Neural cell (in vitro differentiated cells): Measurements from ENCODE around the gene MROH2A. TPM values are rescaled to one million over a fixed set of nuclear protein-coding genes. Genes with fewer than 3 reads are reported as not detected.

Source experiments
- H2AFZ ChIP-seq: fragments of 200-600, 300-800 bp; sonication (generic), shearing (Covaris generic); 2 replicates; pipeline ENCODE4 v1.6.0; 2014; ENCODE audit warnings: low read depth, mild to moderate bottlenecking, antibody characterized with exemption, low read length, moderate library complexity
- H3F3A ChIP-seq: fragments of 200-600 bp; shearing (Covaris generic); 2 replicates; pipeline ENCODE4 v1.6.1; 2016; ENCODE audit warnings: mild to moderate bottlenecking, moderate library complexity, mixed read lengths, antibody characterized with exemption, low read length; ENCODE audit not compliant: insufficient read depth, poor library complexity, severe bottlenecking
- H3K27ac ChIP-seq: fragments of 200-600, 300-800 bp; sonication (generic), shearing (Covaris generic); 2 replicates; pipeline ENCODE4 v1.5.1; 2014; ENCODE audit warnings: mild to moderate bottlenecking, low read length, moderate library complexity
- H3K27me3 ChIP-seq: fragments of 300-800, 200-600 bp; sonication (generic), shearing (Covaris generic); 2 replicates; pipeline ENCODE4 v1.6.0; 2014; ENCODE audit warnings: mild to moderate bottlenecking, low read depth, low read length, moderate library complexity; ENCODE audit not compliant: insufficient read depth
- H3K36me3 ChIP-seq: fragments of 300-800, 200-600 bp; sonication (generic), shearing (Covaris generic); 2 replicates; pipeline ENCODE4 v1.5.1; 2014; ENCODE audit warnings: mild to moderate bottlenecking, antibody characterized with exemption, low read length, moderate library complexity; ENCODE audit not compliant: insufficient read depth
- H3K4me2 ChIP-seq: fragments of 300-800, 200-600 bp; sonication (generic), shearing (Covaris generic); 2 replicates; pipeline ENCODE4 v1.6.0; 2014; ENCODE audit warnings: mild to moderate bottlenecking, low read length
- H3K4me3 ChIP-seq: fragments of 300-800, 200-600 bp; sonication (generic), shearing (Covaris generic); 2 replicates; pipeline ENCODE4 v1.5.1; 2014; ENCODE audit warnings: mild to moderate bottlenecking, low read length, moderate library complexity
- H3K79me2 ChIP-seq: fragments of 200-600 bp; shearing (Covaris generic); replicated peaks from 2 replicates; pipeline ENCODE4 v1.6.0; 2014; ENCODE audit warnings: mild to moderate bottlenecking, low read length, moderate library complexity; ENCODE audit not compliant: insufficient read depth
- H3K9ac ChIP-seq: fragments of 300-800, 200-600 bp; sonication (generic), shearing (Covaris generic); 2 replicates; pipeline ENCODE4 v1.6.1; 2016; ENCODE audit warnings: mild to moderate bottlenecking, low read length, mixed read lengths
- H3K9me2 ChIP-seq: fragments of 200-600 bp; shearing (Covaris generic); 2 replicates; pipeline ENCODE4 v1.6.1; 2016; ENCODE audit warnings: mild to moderate bottlenecking, low read length, mixed read lengths; ENCODE audit not compliant: insufficient read depth
- H3K9me3 ChIP-seq: fragments of 200-600, 300-800 bp; sonication (generic), shearing (Covaris generic); 2 replicates; pipeline ENCODE4 v1.6.1; 2016; ENCODE audit warnings: mild to moderate bottlenecking, mixed run types, low read length, moderate library complexity, mixed read lengths
- H4K20me1 ChIP-seq: fragments of 200-600 bp; shearing (Covaris generic); 2 replicates; pipeline ENCODE4 v1.6.1; 2016; ENCODE audit warnings: mild to moderate bottlenecking, mixed run types; ENCODE audit not compliant: insufficient read depth
- CTCF ChIP-seq: fragments of 450-650 bp; IDR thresholded peaks from 2 replicates; pipeline ENCODE4 v1.5.1; 2014; ENCODE audit warnings: antibody characterized with exemption, mild to moderate bottlenecking, moderate library complexity; ENCODE audit not compliant: poor library complexity, severe bottlenecking
- EP300 ChIP-seq: fragments of 450-650 bp; conservative IDR thresholded peaks from 2 replicates; pipeline ENCODE4 v1.6.1; 2014; ENCODE audit warnings: antibody characterized with exemption, mild to moderate bottlenecking, moderate library complexity; ENCODE audit not compliant: poor library complexity, severe bottlenecking
- EZH2 ChIP-seq: fragments of 200-600, 300-800 bp; shearing (Covaris generic), sonication (generic); IDR thresholded peaks from 2 replicates; pipeline ENCODE4 v1.6.1; 2014; ENCODE audit warnings: antibody characterized with exemption, low read length, borderline replicate concordance, mild to moderate bottlenecking; ENCODE audit not compliant: insufficient read depth, poor library complexity, severe bottlenecking
- REST ChIP-seq: IDR thresholded peaks from 2 replicates; pipeline ENCODE4 v1.6.1; 2012; ENCODE audit warnings: borderline replicate concordance
- SMC3 ChIP-seq: fragments of 450-650 bp; conservative IDR thresholded peaks from 2 replicates; pipeline ENCODE4 v1.6.1; 2014; ENCODE audit warnings: antibody characterized with exemption, mild to moderate bottlenecking, moderate library complexity; ENCODE audit not compliant: poor library complexity
- polyA plus RNA-seq: library from polyadenylated mRNA; depleted of rRNA; stranded (reverse); fragments of >200 nt; gene quantifications from 2 replicates; pipeline ENCODE4 v1.2.3, GENCODE V29; 2014

The MROH2A gene
- polyA plus RNA-seq, 1 donor from 2014 or later: not detected

GRCh38 chr2:233760043-233760442 lies 18.1 kb upstream of the MROH2A start, which contains the start of gene UGT1A1:
TSS of gene UGT1A1 (plus strand) at chr2:233760270. CDS start at chr2:233760288, 18 bp downstream.
- no peaks in the 10 kb centered on the region for H3K9me2 ChIP-seq
- H3F3A ChIP-seq: no peaks in the 10 kb centered on the region
- H3K79me2 ChIP-seq: no peaks in the 10 kb centered on the region
- no peaks in the 10 kb centered on the region for H3K36me3 ChIP-seq
- no peaks in the 10 kb centered on the region for H3K27me3 ChIP-seq
- H3K27ac ChIP-seq: no peak within 1 kb of the TSS
- no peak within 1 kb of the TSS for H2AFZ ChIP-seq
- no peaks in the 10 kb centered on the region for H4K20me1 ChIP-seq
- H3K4me3 ChIP-seq: no peak within 1 kb of the TSS
- no peaks in the 10 kb centered on the region for H3K9me3 ChIP-seq
- H3K9ac ChIP-seq: no peak within 1 kb of the TSS
- TF ChIP-seq EP300: no peak
- TF ChIP-seq REST: no peak
- TF ChIP-seq EZH2: no peak
- H3K4me2 ChIP-seq: no peak within 1 kb of the TSS

GRCh38 chr2:233761040-233761769 lies 16.9 kb upstream of the MROH2A start:
- H3F3A ChIP-seq: no peaks in the 10 kb centered on the region
- no peaks in the 10 kb centered on the region for H3K9me2 ChIP-seq
- no peak for TF ChIP-seq REST
- no peak for TF ChIP-seq CTCF
- no peak for TF ChIP-seq SMC3
- no peaks in the 10 kb centered on the region for H3K27me3 ChIP-seq
- H3K36me3 ChIP-seq: no peaks in the 10 kb centered on the region
- H3K4me2 ChIP-seq: no peak overlapping the region
- H3K27ac ChIP-seq: no peak overlapping the region
- no peak overlapping the region for H2AFZ ChIP-seq
- H3K9ac ChIP-seq: no peak overlapping the region
- H3K4me3 ChIP-seq: no peak overlapping the region
- H3K9me3 ChIP-seq: no peaks in the 10 kb centered on the region
- H4K20me1 ChIP-seq: no peaks in the 10 kb centered on the region
- no peaks in the 10 kb centered on the region for H3K79me2 ChIP-seq
